Psoas muscle (tissue), 8 donors: ENCODE results near the gene HFE. TPM values are rescaled to one million over a fixed set of nuclear protein-coding genes. Genes with fewer than 3 reads are reported as not detected.
A peak's percentile ranks its signal among the peaks of the same experiment; 100 is the strongest.

Experiments
- ATAC-seq, 4 donors: fragments of 200-7000 bp; cut with Tn5 transposase; one replicate each; pipeline ENCODE4 v1.9.1; 2020; ENCODE audit warnings: moderate library complexity in 3 of 4, mild to moderate bottlenecking in 2 of 4
- DNase-seq, 2 donors: peaks; one replicate each; pipeline ENCODE4 v3.0.0-alpha.2; 2020
- H3K27ac ChIP-seq: fragments of 200-600 bp; one replicate; pipeline ENCODE4 v1.8.0; 2022
- H3K27me3 ChIP-seq, 3 donors: fragments of 200-600 bp in 1 of 3; one replicate each; pipeline versions ENCODE4 v1.6.1 to v1.8.0; 2013 to 2022; ENCODE audit warnings: low read length in 2 of 3, mild to moderate bottlenecking in 2 of 3, moderate library complexity in 1 of 3; ENCODE audit not compliant: insufficient read depth in 3 of 3
- H3K36me3 ChIP-seq, 2 donors: fragments of 200-600 bp in 1 of 2; one replicate each; pipeline versions ENCODE4 v1.6.1 to v1.8.0; 2013 to 2022; ENCODE audit warnings: low read depth in 1 of 2, mild to moderate bottlenecking in 1 of 2, moderate library complexity in 1 of 2; ENCODE audit not compliant: insufficient read depth in 1 of 2
- H3K4me1 ChIP-seq: fragments of 200-600 bp; one replicate; pipeline ENCODE4 v1.8.0; 2022
- H3K4me3 ChIP-seq: fragments of 200-600 bp; one replicate; pipeline ENCODE4 v1.8.0; 2022; ENCODE audit warnings: mild to moderate bottlenecking
- H3K9me3 ChIP-seq: fragments of 200-600 bp; one replicate; pipeline ENCODE4 v1.8.0; 2022
- WGBS, 3 donors: extraction: QIAGEN DNeasy Blood & Tissue Kit; methylation state at CpG; one replicate each; pipeline versions ENCODE4 v1.1.6 to v1.1.7; 2013; 5-methylcytosine and 5-hydroxymethylcytosine counted together
- intact Hi-C, 2 donors: fragments of 100-400 bp; cut with DNase I; formaldehyde crosslinking; loops; one replicate each; pipeline versions ENCODE4 v1.11.0 to v1.14.2; 2022
- polyA plus RNA-seq, 3 donors: library from polyadenylated mRNA; stranded (reverse); fragments of 200-250 nt; gene quantifications; one replicate each; pipeline ENCODE4 v1.2.3, GENCODE V29; 2013
- total RNA-seq, 4 donors: library from RNA; stranded (reverse); fragmentation: NEBNext Ultra II Directional in 2 of 4; extraction: Animal tissue kit (Norgen Biotek cat#: 25700) in 2 of 4; gene quantifications; one replicate each; pipeline versions ENCODE4 v1.2.1 to v1.2.4, GENCODE V29; 2021 to 2023
- TF ChIP-seq, protein P1 (sequence below): fragments of 200-600 bp; IDR thresholded peaks from one replicate; pipeline ENCODE4 v1.8.0; 2022; ENCODE audit warnings: antibody characterized with exemption
- donor health status: healthy with polysubstance abuse.
- donor health status: DM: no; HTN: no; CAD: no; lungs with moderate emphysema.
- donor health status: Bipolar disorder and iron deficiency.
- donor health status: healthy.
- donor health status: DM: yes; HTN: yes; CAD: no.
- donor health status: DM: no; HTN: no; CAD: no.
- donor health status: DM: no; HTN: no; CAD: no.
- donor health status: DM: yes; HTN: yes; CAD: no.

HFE gene
- total and polyA plus RNA-seq, 7 donors = 0.32 to 2.7 (median 1.2) TPM

- intact Hi-C loops = loop anchor here (1.0 kb wide), 2 partner anchors 33 to 34 kb away; no protein-coding TSS in a partner anchor
- peak in 1 of 2 donors; percentile 42 for DNase-seq
- TF ChIP-seq, protein P1, sequence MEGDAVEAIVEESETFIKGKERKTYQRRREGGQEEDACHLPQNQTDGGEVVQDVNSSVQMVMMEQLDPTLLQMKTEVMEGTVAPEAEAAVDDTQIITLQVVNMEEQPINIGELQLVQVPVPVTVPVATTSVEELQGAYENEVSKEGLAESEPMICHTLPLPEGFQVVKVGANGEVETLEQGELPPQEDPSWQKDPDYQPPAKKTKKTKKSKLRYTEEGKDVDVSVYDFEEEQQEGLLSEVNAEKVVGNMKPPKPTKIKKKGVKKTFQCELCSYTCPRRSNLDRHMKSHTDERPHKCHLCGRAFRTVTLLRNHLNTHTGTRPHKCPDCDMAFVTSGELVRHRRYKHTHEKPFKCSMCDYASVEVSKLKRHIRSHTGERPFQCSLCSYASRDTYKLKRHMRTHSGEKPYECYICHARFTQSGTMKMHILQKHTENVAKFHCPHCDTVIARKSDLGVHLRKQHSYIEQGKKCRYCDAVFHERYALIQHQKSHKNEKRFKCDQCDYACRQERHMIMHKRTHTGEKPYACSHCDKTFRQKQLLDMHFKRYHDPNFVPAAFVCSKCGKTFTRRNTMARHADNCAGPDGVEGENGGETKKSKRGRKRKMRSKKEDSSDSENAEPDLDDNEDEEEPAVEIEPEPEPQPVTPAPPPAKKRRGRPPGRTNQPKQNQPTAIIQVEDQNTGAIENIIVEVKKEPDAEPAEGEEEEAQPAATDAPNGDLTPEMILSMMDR = peak; percentile 82
These were observed 10.1 kb downstream of the HFE start for GRCh38 chr6:26097268-26097875.

GRCh38 chr6:26103141-26103769 is 16.0 kb downstream of the HFE start:
- TF ChIP-seq, protein P1 = no peak
- Histone ChIP-seq H3K27ac (peak overlapping the region; percentile 90), H3K27me3 (no peaks in the 10 kb centered on the region), H3K36me3 (no peaks in the 10 kb centered on the region), H3K4me3 (peak overlapping the region; percentile 73), H3K9me3 (no peaks in the 10 kb centered on the region), H3K4me1 (peaks cover 5% of the 10 kb centered on the region)
- no peak for DNase-seq
- peak in 3 of 4 donors; percentile 94 to 95 (median 95) for ATAC-seq
- intact Hi-C loops = no loop called here
- WGBS, 3 donors = 18 to 20% (median 18%) methylated on average over 9 of the region's 9 CpGs

More at GRCh38 chr6:26097268-26097875, 10.1 kb downstream of the HFE start:
- no peak overlapping the region for H3K27ac ChIP-seq
- peak; percentile 69 to 94 (median 84) for ATAC-seq
- no peaks in the 10 kb centered on the region for H3K27me3 ChIP-seq
- no peaks in the 10 kb centered on the region for H3K9me3 ChIP-seq
- WGBS, 3 donors = 4 to 7% (median 5%) methylated on average over 5 of the region's 5 CpGs
- H3K4me1 ChIP-seq = no peaks in the 10 kb centered on the region
- no peak overlapping the region for H3K4me3 ChIP-seq
- H3K36me3 ChIP-seq = no peaks in the 10 kb centered on the region

DNA sequence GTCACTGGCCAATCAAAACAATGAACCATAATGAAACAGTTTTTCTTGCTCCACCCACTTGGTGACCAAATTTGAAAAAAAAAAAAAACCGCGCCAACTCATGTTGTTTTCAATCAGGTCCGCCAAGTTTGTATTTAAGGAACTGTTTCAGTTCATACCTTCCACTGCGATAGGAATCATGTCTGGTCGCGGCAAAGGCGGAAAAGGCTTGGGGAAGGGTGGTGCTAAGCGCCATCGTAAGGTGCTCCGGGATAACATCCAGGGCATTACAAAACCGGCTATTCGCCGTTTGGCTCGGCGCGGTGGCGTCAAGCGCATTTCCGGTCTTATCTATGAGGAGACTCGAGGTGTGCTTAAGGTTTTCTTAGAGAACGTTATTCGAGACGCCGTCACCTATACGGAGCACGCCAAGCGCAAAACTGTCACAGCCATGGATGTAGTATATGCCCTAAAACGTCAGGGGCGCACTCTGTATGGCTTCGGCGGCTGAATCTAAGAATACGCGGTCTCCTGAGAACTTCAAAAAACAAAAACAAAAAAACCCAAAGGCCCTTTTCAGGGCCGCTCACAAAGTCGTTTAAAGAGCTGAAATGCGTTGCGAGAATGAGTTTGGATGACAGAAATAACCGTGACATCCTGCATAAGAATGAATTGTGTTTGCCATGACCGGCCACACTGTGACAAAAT is 16.7 kb downstream of the HFE start:
- intact Hi-C loops = no loop called here
- WGBS, 3 donors = 0 to 1% (median 0%) methylated on average over 39 of the region's 39 CpGs
- TF ChIP-seq, protein P1 = peak; percentile 37

GRCh38 chr6:26104457-26105108 is 17.4 kb downstream of the HFE start:
- ATAC-seq = peak in 2 of 4 donors; percentile 4
- no peaks in the 10 kb centered on the region for H3K36me3 ChIP-seq

More for the DNA sequence above, 16.7 kb downstream of the HFE start:
- no peaks in the 10 kb centered on the region for H3K27me3 ChIP-seq
- H3K4me3 ChIP-seq = peak overlapping the region; percentile 73
- DNase-seq = peak; percentile 82 to 92
- ATAC-seq = peak; percentile 89 to 95 (median 91)
- H3K9me3 ChIP-seq = no peaks in the 10 kb centered on the region
- H3K4me1 ChIP-seq = peaks cover 5% of the 10 kb centered on the region
- H3K36me3 ChIP-seq = no peaks in the 10 kb centered on the region
- H3K27ac ChIP-seq = peak overlapping the region; percentile 90

More at GRCh38 chr6:26104457-26105108, 17.4 kb downstream of the HFE start:
- H3K27ac ChIP-seq = peak overlapping the region; percentile 90
- 52 to 56% (median 53%) methylated on average over 22 of the region's 22 CpGs for WGBS, 3 donors
- TF ChIP-seq, protein P1 = no peak
- no peak for DNase-seq
- no peaks in the 10 kb centered on the region for H3K9me3 ChIP-seq
- peaks cover 5% of the 10 kb centered on the region for H3K4me1 ChIP-seq
- no peaks in the 10 kb centered on the region for H3K27me3 ChIP-seq
- intact Hi-C loops = no loop called here
- H3K4me3 ChIP-seq = peak overlapping the region; percentile 73
